Ovary (tissue), 9 donors: ENCODE data around the gene DRC1. TPM values are rescaled to one million over a fixed set of nuclear protein-coding genes. Genes with fewer than 3 reads are reported as not detected.

Experiments
- DNase-seq, 5 donors: peaks; one replicate each; pipeline ENCODE4 v3.0.0-alpha.2; 2019 to 2020
- H3K27ac ChIP-seq, 2 donors: fragments of 200-600 bp; one replicate each; pipeline versions ENCODE4 v1.5.1 to v1.8.0; 2019 to 2022
- H3K27me3 ChIP-seq: fragments of 200-600 bp; one replicate; pipeline ENCODE4 v1.8.0; 2022
- H3K36me3 ChIP-seq: fragments of 200-600 bp; sonication (generic); one replicate; pipeline ENCODE4 v1.5.1; 2019
- H3K4me1 ChIP-seq: one replicate; pipeline ENCODE4 v1.8.1; 2013; ENCODE audit warnings: mild to moderate bottlenecking, moderate library complexity; ENCODE audit not compliant: insufficient read depth
- H3K4me3 ChIP-seq: fragments of 200-600 bp; sonication (generic); one replicate; pipeline ENCODE4 v1.5.1; 2017
- H3K9me3 ChIP-seq, 2 donors: fragments of 200-600 bp in 1 of 2; sonication (generic) in 1 of 2; one replicate each; pipeline versions ENCODE4 v1.5.1 to v1.8.1; 2013 to 2019; ENCODE audit warnings: mild to moderate bottlenecking in 1 of 2, moderate library complexity in 1 of 2
- CTCF ChIP-seq, 3 donors: fragments of 450-650 bp in 2 of 3; fragments of 200-600 bp in 1 of 3; IDR thresholded peaks; one replicate each; pipeline versions ENCODE4 v1.5.1 to v1.8.0; 2016 to 2022; ENCODE audit warnings: antibody characterized with exemption in 3 of 3, mild to moderate bottlenecking in 1 of 3
- EP300 ChIP-seq: sonication (generic); formaldehyde crosslinking; IDR thresholded peaks from one replicate; pipeline ENCODE4 v1.6.1; 2017; ENCODE audit warnings: antibody characterized with exemption
- POLR2A ChIP-seq: fragments of 450-650 bp; IDR thresholded peaks from one replicate; pipeline ENCODE4 v1.6.1; 2017; ENCODE audit warnings: antibody characterized with exemption, mild to moderate bottlenecking, moderate library complexity
- WGBS, 3 donors: extraction: QIAGEN DNeasy Blood & Tissue Kit in 1 of 3; methylation state at CpG; one replicate each; pipeline versions ENCODE4 v1.1.5 to v1.1.7; 2013 to 2017; 5-methylcytosine and 5-hydroxymethylcytosine counted together
- intact Hi-C, 4 donors: fragments of 100-400 bp; cut with DNase I; formaldehyde crosslinking; loops; one replicate each; pipeline versions ENCODE4 v1.11.0 to v1.15.1; 2022 to 2023
- polyA plus RNA-seq, 2 donors: library from polyadenylated mRNA; stranded (reverse); fragments of 200-250 nt in 1 of 2; fragments of 350-450 nt in 1 of 2; fragmentation: Illumina TruSeq in 1 of 2; extraction: RNeasy Lipid Tissue Mini Kit (QIAGEN cat#74804) in 1 of 2; gene quantifications; one replicate each; pipeline ENCODE4 v1.2.3, GENCODE V29; 2013 to 2014
- total RNA-seq, 7 donors: library from RNA; depleted of rRNA in 2 of 7; stranded (reverse); fragments of >200 nt in 2 of 7; fragmentation: NEBNext Ultra II Directional in 3 of 7; extraction: Animal tissue kit (Norgen Biotek cat#: 25700) in 3 of 7; gene quantifications; one replicate each; pipeline versions ENCODE4 v1.1.0 to v1.2.4, GENCODE V29; 2016 to 2023
- donor health status: DM: no; HTN: no; CAD: no; lungs with moderate emphysema.
- donor health status: DM: no; HTN: no; CAD: no.
- donor health status: Bipolar disorder and iron deficiency.
- donor health status: DM: yes; HTN: yes; CAD: no.
- donor health status: DM: no; HTN: no; CAD: no.
- donor health status: DM: yes; HTN: yes; CAD: no.

Gene DRC1
- total and polyA plus RNA-seq, 9 donors, result 0.05 to 11.8 (median 1.2) TPM; not detected in 3

GRCh38 chr2:26449278-26450030 lies 47.7 kb downstream of the DRC1 start:
- 92 to 96% (median 93%) methylated on average over 10 of the region's 10 CpGs for WGBS, 3 donors

GRCh38 chr2:26450031-26450635 lies 48.4 kb downstream of the DRC1 start:
- Histone ChIP-seq H3K27ac (no peak overlapping the region), H3K9me3 (no peaks in the 10 kb centered on the region), H3K4me3 (no peak overlapping the region), H3K27me3 (no peaks in the 10 kb centered on the region), H3K36me3 (no peaks in the 10 kb centered on the region), H3K4me1 (no peaks in the 10 kb centered on the region)
- 88 to 92% (median 88%) methylated on average over 13 of the region's 13 CpGs for WGBS, 3 donors
- no peak for DNase-seq
- no peak for TF ChIP-seq EP300
- no peak for TF ChIP-seq POLR2A
- TF ChIP-seq CTCF (IDR thresholded peaks at IDR 0.05), result no peak
- intact Hi-C loops, result no loop called here

More at GRCh38 chr2:26449278-26450030, 47.7 kb downstream of the DRC1 start:
- no peaks in the 10 kb centered on the region for H3K4me1 ChIP-seq
- H3K36me3 ChIP-seq, result no peaks in the 10 kb centered on the region
- intact Hi-C loops, result no loop called here
- H3K27ac ChIP-seq, result no peak overlapping the region
- no peaks in the 10 kb centered on the region for H3K9me3 ChIP-seq
- DNase-seq, result no peak
- no peak overlapping the region for H3K4me3 ChIP-seq
- TF ChIP-seq POLR2A (no peak), EP300 (no peak)
- no peaks in the 10 kb centered on the region for H3K27me3 ChIP-seq

DNA sequence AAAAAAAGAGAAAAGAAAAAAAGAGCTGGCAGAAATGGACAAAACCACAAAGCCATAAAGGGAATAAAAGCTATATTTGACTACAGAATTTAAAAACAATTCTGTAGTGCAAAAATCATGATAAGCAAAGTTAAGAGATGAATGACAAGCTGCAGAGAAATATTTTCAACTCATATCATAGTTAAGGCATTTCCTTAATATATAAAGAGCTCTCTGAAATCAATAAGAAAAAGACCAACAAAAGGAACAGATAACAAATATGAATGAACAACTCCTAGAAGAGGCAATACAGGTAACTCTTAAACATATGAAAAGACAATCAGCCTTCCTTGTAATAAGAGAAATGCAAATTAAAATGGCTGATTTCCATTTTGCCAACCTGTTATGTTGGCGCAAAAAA lies 50.0 kb downstream of the DRC1 start:
- no peak for DNase-seq
- TF ChIP-seq EP300, result no peak
- TF ChIP-seq CTCF (IDR thresholded peaks at IDR 0.05), result no peak
- no peak for TF ChIP-seq POLR2A
- Histone ChIP-seq H3K27ac (no peak overlapping the region), H3K9me3 (no peaks in the 10 kb centered on the region), H3K4me1 (no peaks in the 10 kb centered on the region), H3K27me3 (no peaks in the 10 kb centered on the region), H3K36me3 (no peaks in the 10 kb centered on the region), H3K4me3 (no peak overlapping the region)
- intact Hi-C loops, result no loop called here
- 95 to 100% (median 96%) methylated on average over 1 of the region's 1 CpG for WGBS, 3 donors

DNA sequence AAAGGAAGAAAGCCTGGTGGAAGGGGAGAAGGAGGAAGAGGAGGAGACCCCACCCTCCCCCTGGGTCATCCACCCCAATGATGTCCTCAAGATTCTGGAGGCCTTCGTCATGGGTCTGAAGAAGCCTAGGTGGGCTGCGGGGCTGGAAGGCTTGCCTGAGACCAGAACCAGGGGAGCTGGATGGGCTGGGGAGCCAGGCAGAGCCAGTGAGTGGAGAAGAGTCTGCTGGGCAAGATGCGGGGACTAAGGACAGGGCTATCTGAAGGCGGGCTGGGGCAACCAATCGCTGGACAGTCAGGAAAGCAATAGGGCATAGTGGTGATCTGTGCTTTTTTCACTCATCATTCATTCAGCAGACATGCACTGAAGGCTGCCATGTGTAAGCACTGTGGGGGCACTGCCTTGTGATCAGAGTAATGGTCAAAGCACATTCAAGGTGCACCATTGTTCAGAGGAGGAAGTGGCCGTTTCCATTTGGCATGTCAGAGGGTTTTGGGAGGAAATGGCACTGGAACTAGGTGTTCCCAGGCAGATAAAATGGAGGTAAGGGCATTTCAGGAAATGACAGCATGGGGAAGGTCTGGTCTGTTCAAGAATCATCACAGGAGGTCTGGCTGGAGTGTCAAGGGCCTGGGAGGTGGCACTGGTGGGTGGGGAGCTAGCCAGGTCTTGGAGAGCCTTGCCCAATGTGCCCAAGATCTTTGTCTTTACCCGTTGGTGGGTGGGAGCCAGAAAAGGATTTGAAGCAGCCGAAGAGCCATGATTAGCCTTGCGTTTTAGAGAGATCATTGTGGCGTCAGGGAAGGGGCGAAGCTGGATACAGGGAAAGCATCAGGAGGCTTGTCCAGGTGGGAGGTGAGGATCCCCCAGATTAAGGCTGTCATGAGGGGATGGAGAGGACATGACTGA lies 52.0 kb downstream of the DRC1 start:
- no peak overlapping the region for H3K4me3 ChIP-seq
- intact Hi-C loops, result no loop called here
- no peaks in the 10 kb centered on the region for H3K27me3 ChIP-seq
- no peak for TF ChIP-seq CTCF (IDR thresholded peaks at IDR 0.05)
- no peak for TF ChIP-seq POLR2A
- TF ChIP-seq EP300, result no peak
- WGBS, 3 donors, result 82 to 91% (median 87%) methylated on average over 11 of the region's 11 CpGs
- H3K9me3 ChIP-seq, result no peaks in the 10 kb centered on the region
- H3K4me1 ChIP-seq, result no peaks in the 10 kb centered on the region
- DNase-seq, result no peak
- H3K36me3 ChIP-seq, result no peaks in the 10 kb centered on the region
- no peak overlapping the region for H3K27ac ChIP-seq
